ENCODE results near the gene RDH12.
A peak's percentile ranks its signal among the peaks of the same experiment; 100 is the strongest.
"Not testable (repeated sequence)": the region's sequence is repeated elsewhere in the genome, so short reads cannot be mapped to it uniquely, and the experiment has no call there.

RDH12 gene

GRCh38 chr14:67701492-67701891 is at the start of gene RDH12:
Gene RDH12 (plus strand): TSS chr14:67701886. CDS start chr14:67722643, 20,757 bp downstream.
- DNase-seq (ENCODE audit: low spot score): not testable (repeated sequence)

- DNase-seq (ENCODE audit: low spot score): no peak
Observed at GRCh38 chr14:67652189-67652588, 49.5 kb upstream of the RDH12 start.

- DNase-seq (ENCODE audit: low spot score): peak; percentile 11
Observed at GRCh38 chr14:67653651-67654280, 47.9 kb upstream of the RDH12 start.

GRCh38 chr14:67663633-67664032 is 38.1 kb upstream of the RDH12 start:
- DNase-seq (ENCODE audit: low spot score): no peak

- peak; percentile 52 for DNase-seq (ENCODE audit: low spot score)
Observed at GRCh38 chr14:67665868-67666267, 35.8 kb upstream of the RDH12 start.

GRCh38 chr14:67666750-67667449 is 34.8 kb upstream of the RDH12 start:
- peak; percentile 66 for DNase-seq (ENCODE audit: low spot score)

GRCh38 chr14:67668559-67668958 is 33.1 kb upstream of the RDH12 start:
- no peak for DNase-seq (ENCODE audit: low spot score)

GRCh38 chr14:67673451-67673850 is 28.2 kb upstream of the RDH12 start:
- DNase-seq (ENCODE audit: low spot score): no peak

- DNase-seq (ENCODE audit: low spot score): peak; percentile 73
Observed at GRCh38 chr14:67674139-67674479, 27.6 kb upstream of the RDH12 start.

GRCh38 chr14:67674480-67675218 is 27.0 kb upstream of the RDH12 start, which contains the start of gene VTI1B:
Gene VTI1B (minus strand): TSS chr14:67674632. CDS start chr14:67674489, 143 bp downstream.
- DNase-seq (ENCODE audit: low spot score): peak; percentile 85

- no peak for DNase-seq (ENCODE audit: low spot score)
Observed at GRCh38 chr14:67675219-67675582, 26.5 kb upstream of the RDH12 start.

GRCh38 chr14:67679006-67679405 is 22.7 kb upstream of the RDH12 start:
- no peak for DNase-seq (ENCODE audit: low spot score)

- peak; percentile 85 for DNase-seq (ENCODE audit: low spot score)
Observed at GRCh38 chr14:67680121-67680602, 21.5 kb upstream of the RDH12 start.

- DNase-seq (ENCODE audit: low spot score): no peak
Observed at GRCh38 chr14:67680941-67681340, 20.7 kb upstream of the RDH12 start.

- DNase-seq (ENCODE audit: low spot score): no peak
Observed at GRCh38 chr14:67683842-67684241, 17.8 kb upstream of the RDH12 start.

GRCh38 chr14:67690011-67690410 is 11.7 kb upstream of the RDH12 start:
- DNase-seq (ENCODE audit: low spot score): no peak

GRCh38 chr14:67694791-67695393 is 6.8 kb upstream of the RDH12 start:
- peak; percentile 91 for DNase-seq (ENCODE audit: low spot score)

- DNase-seq (ENCODE audit: low spot score): peak; percentile 92
Observed at GRCh38 chr14:67695394-67695949, 6.2 kb upstream of the RDH12 start, which contains the start of gene RDH11. Gene RDH11 (minus strand): TSS chr14:67695764. CDS start chr14:67695703, 61 bp downstream.

GRCh38 chr14:67697006-67697405 is 4.7 kb upstream of the RDH12 start:
- DNase-seq (ENCODE audit: low spot score): no peak

- no peak for DNase-seq (ENCODE audit: low spot score)
Observed at GRCh38 chr14:67698179-67698578, 3.5 kb upstream of the RDH12 start.

- DNase-seq (ENCODE audit: low spot score): no peak
Observed at GRCh38 chr14:67703997-67704396, 2.3 kb downstream of the RDH12 start.

GRCh38 chr14:67704484-67705089 is 2.9 kb downstream of the RDH12 start:
- peak; percentile 65 for DNase-seq (ENCODE audit: low spot score)

Data from AG08395 (cell line).